Stimulated activated CD4-positive, alpha-beta T cell treated with anti-CD3 and anti-CD28 coated beads, Interleukin-4, amount 100 ng/mL, for 1 hour (primary cell): ENCODE data around the gene UBE2E2.

Experiments
- DNase-seq: peaks from one replicate; pipeline ENCODE4 v3.0.0-alpha.2; 2020

The UBE2E2 gene

DNA sequence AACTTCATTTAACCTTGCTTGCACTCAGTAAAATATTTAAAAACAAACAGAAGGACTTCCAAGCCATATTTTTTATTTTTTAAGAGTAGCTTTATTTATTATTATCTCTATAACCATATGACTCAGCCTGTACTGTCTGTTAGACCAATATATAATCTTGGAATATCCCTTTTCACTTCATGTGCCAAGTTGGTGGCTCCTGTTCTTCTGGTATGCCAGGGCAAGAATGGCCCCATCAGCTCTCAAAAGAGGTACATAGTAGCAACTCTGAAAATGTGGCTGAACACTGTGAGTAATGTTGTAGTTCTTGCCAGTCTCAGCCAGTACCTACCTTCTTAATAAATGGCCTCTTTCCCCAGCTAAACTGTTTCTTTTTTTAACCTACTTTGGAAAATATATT is 345.6 kb downstream of the UBE2E2 start:
- DNase-seq = no peak

- DNase-seq = no peak
Measured at GRCh38 chr3:23549148-23549910, 346.2 kb downstream of the UBE2E2 start.

- no peak for DNase-seq
Measured at GRCh38 chr3:23550402-23550801, 347.3 kb downstream of the UBE2E2 start.

- DNase-seq = no peak
Measured at GRCh38 chr3:23552506-23552905, 349.4 kb downstream of the UBE2E2 start.

DNA sequence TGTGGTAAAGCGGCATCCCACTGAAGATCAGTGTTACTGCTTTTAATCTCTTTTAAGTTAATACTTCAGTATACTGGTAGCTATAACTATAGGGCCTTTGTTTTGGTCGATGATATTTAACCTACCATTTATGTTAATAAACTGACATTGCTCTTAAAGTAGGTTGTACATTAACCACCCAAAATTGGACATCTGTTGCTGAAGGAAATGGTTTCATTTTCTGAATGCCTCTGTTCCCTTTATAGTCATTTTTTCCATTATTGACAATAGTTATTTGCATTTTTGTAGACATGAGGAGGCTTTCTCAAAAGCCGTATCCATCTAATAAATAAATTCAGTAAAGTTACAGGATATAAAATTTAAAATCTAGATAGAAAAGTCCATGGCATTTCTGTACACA is 350.2 kb downstream of the UBE2E2 start:
- no peak for DNase-seq

- DNase-seq = no peak
Measured at GRCh38 chr3:23565041-23565775, 362.1 kb downstream of the UBE2E2 start.

DNA sequence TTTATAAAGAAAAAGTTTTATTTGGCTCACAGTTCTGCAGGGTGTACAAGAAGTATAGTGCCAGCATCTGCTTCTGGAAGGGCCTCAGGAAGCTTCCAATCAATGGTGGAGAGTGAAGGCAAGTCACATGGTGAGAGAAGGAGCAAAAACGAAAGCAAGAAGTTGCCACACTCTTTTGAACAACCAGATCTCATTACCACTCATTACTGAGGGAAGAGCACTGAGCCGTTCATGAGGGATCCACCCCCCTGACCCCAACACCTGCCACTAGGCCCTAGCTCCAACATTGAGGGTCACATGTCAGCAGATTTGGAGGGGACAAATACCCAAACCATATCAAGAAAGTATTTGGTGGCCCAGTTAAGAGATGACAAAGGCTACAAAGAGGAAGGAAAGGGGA is 363.4 kb downstream of the UBE2E2 start:
- DNase-seq = no peak

DNA sequence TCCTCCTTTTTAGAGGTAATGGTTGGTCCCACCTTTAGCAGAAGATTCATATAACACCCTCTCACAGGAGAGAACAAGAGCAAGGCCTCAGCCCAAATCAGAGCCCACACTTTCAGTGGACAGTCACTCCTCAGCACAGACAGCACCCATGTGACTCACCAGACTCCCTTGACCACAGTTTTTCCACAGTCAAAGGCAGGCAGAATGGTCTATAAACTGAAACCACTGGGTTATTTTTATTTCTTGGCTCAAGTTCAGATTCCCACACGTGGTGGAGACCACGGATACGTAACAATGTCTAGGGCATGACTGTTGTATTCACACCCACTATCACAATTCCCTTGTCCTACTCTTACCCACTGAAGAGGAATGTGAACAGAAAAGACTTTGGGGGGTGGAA is 364.8 kb downstream of the UBE2E2 start:
- no peak for DNase-seq

GRCh38 chr3:23573827-23574226 is 370.7 kb downstream of the UBE2E2 start:
- DNase-seq = no peak

DNA sequence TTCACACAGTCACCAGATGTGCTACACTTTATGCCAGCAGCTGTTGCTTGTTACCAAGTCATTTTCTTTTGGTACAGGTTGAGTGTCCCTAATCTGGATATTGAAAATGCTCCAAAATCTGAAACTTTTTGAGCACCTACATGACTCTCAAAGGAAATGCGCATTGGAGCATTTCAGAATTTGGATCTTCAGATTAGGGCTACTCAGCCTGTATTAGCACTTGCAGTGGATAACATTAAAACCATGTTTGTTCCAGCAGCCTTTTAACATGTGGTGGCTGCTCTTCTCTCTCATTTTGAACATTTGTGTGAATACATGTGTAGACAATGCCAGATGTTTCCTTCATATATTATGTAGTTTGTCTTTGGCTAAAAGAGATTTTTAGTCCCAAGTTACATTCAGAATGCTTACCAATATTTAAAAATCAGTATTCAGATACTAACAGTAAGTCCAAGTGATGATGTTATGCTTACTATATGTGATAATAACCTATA is 371.7 kb downstream of the UBE2E2 start:
- no peak for DNase-seq

- no peak for DNase-seq
Measured at GRCh38 chr3:23575697-23576096, 372.6 kb downstream of the UBE2E2 start.

GRCh38 chr3:23576379-23576959 is 373.3 kb downstream of the UBE2E2 start:
- no peak for DNase-seq

DNA sequence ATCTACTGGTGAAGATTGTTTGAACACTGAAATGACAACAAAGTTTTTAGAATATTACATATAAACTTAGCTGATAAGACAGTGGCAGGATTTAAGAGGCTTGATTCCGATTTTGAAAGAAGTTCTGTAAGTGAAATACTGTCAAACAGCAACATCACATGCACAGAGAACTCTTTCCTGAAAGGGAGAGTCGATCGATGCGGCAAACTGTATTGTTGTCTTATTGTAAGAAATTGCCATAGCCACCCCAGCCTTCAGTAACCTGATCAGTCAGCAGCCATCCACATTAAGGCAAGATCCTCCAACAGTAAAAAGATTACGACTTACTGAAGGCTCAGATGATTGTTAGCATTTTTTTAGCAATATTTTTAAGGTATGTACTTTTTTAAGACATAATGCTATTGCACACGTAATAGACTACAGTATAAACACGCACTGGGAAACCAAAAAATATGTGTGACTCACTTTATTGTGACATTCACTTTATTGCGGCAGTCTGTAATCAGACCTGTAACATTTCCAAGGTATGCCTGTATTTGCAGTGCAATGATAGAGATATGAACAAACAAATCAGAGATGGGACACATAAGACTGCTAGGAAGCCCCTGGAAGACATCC is 377.1 kb downstream of the UBE2E2 start:
- DNase-seq = no peak

DNA sequence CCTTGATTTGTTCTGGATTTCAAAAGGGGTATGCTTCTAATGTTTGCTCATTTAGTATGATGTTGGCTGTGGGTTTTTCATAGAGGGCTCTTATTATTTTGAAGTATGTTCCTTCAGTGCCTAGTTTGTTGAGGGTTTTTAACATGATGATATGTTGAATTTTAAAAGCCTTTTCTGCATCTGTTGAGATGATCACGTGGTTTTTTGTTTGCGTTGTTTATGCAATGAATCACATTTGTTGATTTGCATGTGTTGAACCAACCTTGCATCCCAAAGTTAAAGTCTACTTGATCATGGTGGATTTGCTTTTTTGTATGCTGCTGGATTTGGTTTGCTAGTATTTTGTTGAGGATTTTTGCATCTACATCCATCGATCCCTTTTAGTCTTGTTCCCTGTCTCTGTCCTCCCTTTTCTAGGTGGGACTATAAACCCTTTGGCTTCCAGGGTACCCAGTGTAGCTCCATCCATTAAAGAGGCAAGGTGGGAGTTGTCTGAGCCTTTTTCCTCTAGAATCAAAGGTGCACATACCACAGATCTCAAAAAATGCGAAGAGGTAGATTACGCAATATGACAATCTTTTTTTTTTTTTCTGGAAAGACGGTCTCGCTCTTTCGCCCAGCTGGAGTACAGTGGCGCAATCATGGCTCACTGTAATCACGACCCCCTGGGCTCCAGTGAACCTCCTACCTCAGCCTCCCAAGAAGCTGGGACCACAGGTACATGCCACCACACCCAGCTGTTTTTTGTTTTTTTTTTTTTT is 381.0 kb downstream of the UBE2E2 start:
- no peak for DNase-seq

GRCh38 chr3:23587513-23587912 is 384.4 kb downstream of the UBE2E2 start:
- no peak for DNase-seq

- no peak for DNase-seq
Measured at GRCh38 chr3:23588547-23588946, 385.4 kb downstream of the UBE2E2 start.

DNA sequence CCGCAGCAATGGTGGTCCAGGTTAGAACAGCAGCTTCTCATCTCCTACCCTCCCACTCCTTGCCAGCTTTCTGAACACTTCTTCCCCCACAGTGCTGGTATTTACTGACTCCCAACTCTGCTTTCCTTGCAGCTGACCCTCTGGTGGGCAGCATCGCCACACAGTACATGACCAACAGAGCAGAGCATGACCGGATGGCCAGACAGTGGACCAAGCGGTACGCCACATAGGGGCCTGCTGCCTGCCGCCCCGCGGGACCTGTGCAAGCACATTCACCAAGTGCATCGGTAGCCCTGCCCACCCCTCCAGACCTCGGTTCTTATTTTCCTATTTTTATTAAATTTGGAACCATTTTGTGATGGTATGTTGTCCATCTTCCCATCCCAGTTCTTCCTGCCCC is 386.5 kb downstream of the UBE2E2 start:
- no peak for DNase-seq

DNA sequence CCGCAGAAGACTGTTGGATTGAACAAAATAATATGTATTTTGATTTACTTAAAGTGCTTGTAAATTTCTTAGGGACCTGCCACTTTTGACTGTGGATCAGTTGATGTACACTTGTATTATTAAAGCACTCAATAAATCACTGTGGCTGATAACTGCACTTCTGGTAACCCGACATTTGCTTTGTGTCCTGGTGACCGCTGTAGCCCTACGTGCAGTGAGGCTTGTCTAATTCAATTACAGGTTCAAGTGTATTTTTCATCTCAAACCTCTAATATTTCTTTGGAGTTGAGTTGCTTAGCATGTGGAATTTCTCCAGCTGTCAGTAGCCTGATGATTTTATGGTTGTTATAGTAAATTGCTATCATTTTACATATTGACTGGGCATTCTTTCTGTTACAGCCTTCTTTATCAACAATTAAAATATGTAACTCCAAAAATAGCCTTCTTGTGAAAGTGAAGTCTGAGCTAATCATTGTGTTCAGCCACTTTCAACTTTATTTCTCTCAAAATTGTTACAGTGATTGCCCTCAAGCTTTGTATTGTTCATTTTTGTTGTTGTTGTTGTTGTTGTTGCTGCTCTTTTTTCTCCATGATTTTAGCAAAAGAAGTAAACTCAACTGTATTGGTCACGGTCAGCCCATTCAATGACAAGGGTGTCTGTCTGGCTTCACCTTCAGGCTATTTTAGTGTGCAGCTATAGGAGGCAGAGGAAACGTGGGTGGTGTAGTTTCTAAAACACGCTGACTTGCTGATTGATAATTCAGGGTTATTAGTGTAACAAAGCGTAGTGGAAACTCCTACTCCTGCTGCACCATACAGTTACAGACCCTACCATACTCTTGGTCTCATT is 387.5 kb downstream of the UBE2E2 start:
- no peak for DNase-seq

DNA sequence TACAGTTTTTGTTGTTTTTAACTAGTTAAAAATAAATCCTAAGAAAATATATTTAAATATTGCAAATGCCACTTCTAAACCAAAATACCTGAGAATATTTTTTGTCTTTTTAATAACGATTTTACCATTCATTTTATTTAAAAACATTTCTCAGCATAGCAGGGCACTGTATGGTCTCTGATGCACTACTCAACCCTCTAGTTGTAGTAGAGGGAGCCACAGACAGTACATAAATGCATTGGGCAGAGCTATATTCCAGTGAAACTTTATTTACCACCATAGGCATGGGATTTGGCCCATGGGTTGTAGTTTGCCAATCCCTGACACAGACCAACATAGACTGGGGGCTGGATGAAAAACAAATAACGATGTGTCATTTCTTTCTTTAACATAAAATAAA is 388.2 kb downstream of the UBE2E2 start:
- no peak for DNase-seq

GRCh38 chr3:23592961-23593931 is 390.1 kb downstream of the UBE2E2 start:
- no peak for DNase-seq

DNA sequence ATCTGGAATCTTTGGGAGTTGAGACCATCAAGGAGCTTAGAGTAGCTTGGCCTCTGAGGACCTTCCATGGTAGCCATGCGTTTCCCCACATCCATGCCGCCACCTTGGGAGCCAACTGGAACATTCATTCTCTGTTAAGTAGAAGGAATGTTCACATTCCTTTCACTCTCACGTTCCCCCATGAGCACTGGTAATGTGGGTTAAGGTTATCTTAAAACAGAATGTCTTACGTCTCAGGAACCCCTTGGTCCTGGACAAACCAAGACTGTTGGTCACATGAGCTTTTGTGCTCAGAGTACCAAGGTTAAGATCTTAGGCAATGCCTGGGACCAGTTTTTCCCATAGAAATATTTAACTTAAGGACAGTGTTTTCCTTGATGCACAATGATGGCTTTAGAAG is 390.9 kb downstream of the UBE2E2 start:
- no peak for DNase-seq
